ACC112 (cell line): Measurements from ENCODE around the gene RAB42.

ENCODE experiments used
- H2AFZ ChIP-seq: fragments of 200-600 bp; sonication (generic); one replicate; pipeline ENCODE4 v1.6.0; 2017; ENCODE audit warnings: antibody characterized with exemption, low read length; ENCODE audit not compliant: unreplicated experiment
- H3K27ac ChIP-seq: fragments of 200-600 bp; sonication (generic); 2 replicates; pipeline ENCODE4 v1.5.1; 2014; ENCODE audit warnings: low read depth, mild to moderate bottlenecking, antibody characterized with exemption, low read length, moderate library complexity
- H3K27me3 ChIP-seq: fragments of 200-600 bp; sonication (generic); 2 replicates; pipeline ENCODE4 v1.6.1; 2014; ENCODE audit warnings: mild to moderate bottlenecking, antibody characterized with exemption, low read length, moderate library complexity, mixed read lengths; ENCODE audit not compliant: insufficient read depth
- H3K36me3 ChIP-seq: fragments of 200-600 bp; sonication (generic); 2 replicates; pipeline ENCODE4 v1.6.1; 2016; ENCODE audit warnings: mild to moderate bottlenecking, antibody characterized with exemption, low read length, moderate library complexity, mixed read lengths; ENCODE audit not compliant: insufficient read depth
- H3K4me1 ChIP-seq: fragments of 200-600 bp; sonication (generic); one replicate; pipeline ENCODE4 v1.6.1; 2016; ENCODE audit warnings: low read length, mixed read lengths; ENCODE audit not compliant: insufficient read depth, unreplicated experiment, control insufficient read depth
- H3K4me3 ChIP-seq: fragments of 200-600 bp; sonication (generic); 2 replicates; pipeline ENCODE4 v1.5.1; 2014; ENCODE audit warnings: mild to moderate bottlenecking, low read depth, low read length
- H3K79me2 ChIP-seq: fragments of 200-600 bp; sonication (generic); one replicate; pipeline ENCODE4 v1.6.0; 2016; ENCODE audit warnings: low read length; ENCODE audit not compliant: control insufficient read depth, unreplicated experiment, insufficient read depth

The RAB42 gene

GRCh38 chr1:28591708-28592320 is at the start of gene RAB42:
Gene RAB42, plus strand, starts transcription at chr1:28592265. Its CDS starts 247 bp downstream, at chr1:28592512.
- H3K27me3 ChIP-seq: no peaks in the 10 kb centered on the region
- H3K79me2 ChIP-seq: no peaks in the 10 kb centered on the region
- peaks cover 4% of the 10 kb centered on the region for H3K4me1 ChIP-seq
- H3K4me3 ChIP-seq: peak within 1 kb of the TSS; percentile 76
- H3K27ac ChIP-seq: no peak within 1 kb of the TSS
- H2AFZ ChIP-seq: peak within 1 kb of the TSS; percentile 90
- no peaks in the 10 kb centered on the region for H3K36me3 ChIP-seq

- H3K4me3 ChIP-seq: no peak overlapping the region
- no peaks in the 10 kb centered on the region for H3K27me3 ChIP-seq
- no peaks in the 10 kb centered on the region for H3K79me2 ChIP-seq
- H3K36me3 ChIP-seq: no peaks in the 10 kb centered on the region
- H2AFZ ChIP-seq: no peak overlapping the region
- no peaks in the 10 kb centered on the region for H3K4me1 ChIP-seq
- H3K27ac ChIP-seq: no peak overlapping the region
Measured at GRCh38 chr1:28545246-28545628, 46.8 kb upstream of the RAB42 start.

- H3K27ac ChIP-seq: no peak overlapping the region
- H3K79me2 ChIP-seq: peaks cover 3% of the 10 kb centered on the region
- no peak overlapping the region for H2AFZ ChIP-seq
- H3K4me1 ChIP-seq: no peaks in the 10 kb centered on the region
- H3K4me3 ChIP-seq: no peak overlapping the region
- no peaks in the 10 kb centered on the region for H3K27me3 ChIP-seq
- no peaks in the 10 kb centered on the region for H3K36me3 ChIP-seq
Measured at GRCh38 chr1:28548318-28548717, 43.7 kb upstream of the RAB42 start.

GRCh38 chr1:28551381-28551780 is 40.7 kb upstream of the RAB42 start:
- H3K27me3 ChIP-seq: no peaks in the 10 kb centered on the region
- no peaks in the 10 kb centered on the region for H3K36me3 ChIP-seq
- peaks cover 6% of the 10 kb centered on the region for H3K4me1 ChIP-seq
- no peak overlapping the region for H3K27ac ChIP-seq
- peaks cover 14% of the 10 kb centered on the region for H3K79me2 ChIP-seq
- no peak overlapping the region for H2AFZ ChIP-seq
- no peak overlapping the region for H3K4me3 ChIP-seq

GRCh38 chr1:28552758-28553663 is 39.1 kb upstream of the RAB42 start, which contains the start of gene TRNAU1AP:
Gene TRNAU1AP, plus strand, starts transcription at chr1:28553085. Its CDS starts 26 bp downstream, at chr1:28553111.
- Histone ChIP-seq H3K4me3 (peak within 1 kb of the TSS; percentile 88), H3K27ac (peak within 1 kb of the TSS; percentile 53; the same call in 1 of the 2 replicates), H3K79me2 (peaks cover 14% of the 10 kb centered on the region), H2AFZ (peak within 1 kb of the TSS; percentile 77), H3K36me3 (no peaks in the 10 kb centered on the region), H3K27me3 (no peaks in the 10 kb centered on the region), H3K4me1 (peaks cover 6% of the 10 kb centered on the region)

- no peak overlapping the region for H3K27ac ChIP-seq
- no peak overlapping the region for H3K4me3 ChIP-seq
- peaks cover 27% of the 10 kb centered on the region for H3K36me3 ChIP-seq
- H3K4me1 ChIP-seq: no peaks in the 10 kb centered on the region
- no peaks in the 10 kb centered on the region for H3K79me2 ChIP-seq
- H3K27me3 ChIP-seq: no peaks in the 10 kb centered on the region
- no peak overlapping the region for H2AFZ ChIP-seq
Measured at GRCh38 chr1:28560886-28561285, 31.2 kb upstream of the RAB42 start.

- H3K79me2 ChIP-seq: no peaks in the 10 kb centered on the region
- no peaks in the 10 kb centered on the region for H3K4me1 ChIP-seq
- no peak overlapping the region for H3K4me3 ChIP-seq
- H3K36me3 ChIP-seq: peaks cover 31% of the 10 kb centered on the region
- no peak overlapping the region for H3K27ac ChIP-seq
- no peak overlapping the region for H2AFZ ChIP-seq
- H3K27me3 ChIP-seq: no peaks in the 10 kb centered on the region
Measured at GRCh38 chr1:28564310-28564709, 27.8 kb upstream of the RAB42 start.

GRCh38 chr1:28565040-28565439 is 27.0 kb upstream of the RAB42 start:
- Histone ChIP-seq H3K27ac (no peak overlapping the region), H3K4me1 (no peaks in the 10 kb centered on the region), H2AFZ (no peak overlapping the region), H3K79me2 (no peaks in the 10 kb centered on the region), H3K4me3 (no peak overlapping the region), H3K36me3 (peaks cover 27% of the 10 kb centered on the region), H3K27me3 (no peaks in the 10 kb centered on the region)

- Histone ChIP-seq H2AFZ (no peak overlapping the region), H3K27me3 (no peaks in the 10 kb centered on the region), H3K36me3 (peaks cover 24% of the 10 kb centered on the region), H3K27ac (no peak overlapping the region), H3K4me3 (no peak overlapping the region), H3K79me2 (no peaks in the 10 kb centered on the region), H3K4me1 (no peaks in the 10 kb centered on the region)
Measured at GRCh38 chr1:28565726-28566125, 26.3 kb upstream of the RAB42 start.

GRCh38 chr1:28566931-28567330 is 25.1 kb upstream of the RAB42 start:
- H3K36me3 ChIP-seq: peaks cover 22% of the 10 kb centered on the region
- no peaks in the 10 kb centered on the region for H3K79me2 ChIP-seq
- H2AFZ ChIP-seq: no peak overlapping the region

More at GRCh38 chr1:28566931-28567330, 25.1 kb upstream of the RAB42 start:
- H3K27me3 ChIP-seq: no peaks in the 10 kb centered on the region
- H3K27ac ChIP-seq: no peak overlapping the region
- H3K4me1 ChIP-seq: no peaks in the 10 kb centered on the region
- H3K4me3 ChIP-seq: no peak overlapping the region
